ENCODE results near the gene GPX5. TPM values are rescaled to one million over a fixed set of nuclear protein-coding genes. Genes with fewer than 3 reads are reported as not detected.
"Not testable (repeated sequence)": the region's sequence is repeated elsewhere in the genome, so short reads cannot be mapped to it uniquely, and the experiment has no call there.

The GPX5 gene
- polyA plus RNA-seq, 3 donors, result not detected

GRCh38 chr6:28506807-28507475 lies 18.7 kb upstream of the GPX5 start:
- no peak overlapping the region for H3K27ac ChIP-seq (ENCODE audit: low read depth, low read length)
- WGBS, 3 donors, result 52 to 57% (median 52%) methylated on average over 4 of the region's 4 CpGs

GRCh38 chr6:28511628-28512300 lies 13.9 kb upstream of the GPX5 start:
- WGBS, 3 donors, result 93 to 95% (median 95%) methylated on average over 48 to 51 of the region's 51 CpGs
- no peak overlapping the region for H3K27ac ChIP-seq (ENCODE audit: low read depth, low read length)

GRCh38 chr6:28512387-28512786 lies 13.3 kb upstream of the GPX5 start:
- 84 to 92% (median 91%) methylated on average over 8 of the region's 8 CpGs for WGBS, 3 donors
- H3K27ac ChIP-seq (ENCODE audit: low read depth, low read length), result not testable (repeated sequence)

GRCh38 chr6:28515676-28516075 lies 10.0 kb upstream of the GPX5 start, which contains the start of gene GPX6:
GPX6 (minus strand) TSS chr6:28515793; CDS start chr6:28515743, 50 bp downstream.
- H3K27ac ChIP-seq (ENCODE audit: low read depth, low read length), result no peak within 1 kb of the TSS
- 46 to 54% (median 53%) methylated on average over 4 of the region's 4 CpGs for WGBS, 3 donors

GRCh38 chr6:28517964-28518363 lies 7.7 kb upstream of the GPX5 start:
- H3K27ac ChIP-seq (ENCODE audit: low read depth, low read length), result no peak overlapping the region
- 76 to 84% (median 79%) methylated on average over 2 of the region's 2 CpGs for WGBS, 3 donors

- no peak overlapping the region for H3K27ac ChIP-seq (ENCODE audit: low read depth, low read length)
These were observed 3.0 kb upstream of the GPX5 start for GRCh38 chr6:28522594-28523240.

- H3K27ac ChIP-seq (ENCODE audit: low read depth, low read length), result no peak overlapping the region
- 26 to 29% (median 26%) methylated on average over 3 of the region's 3 CpGs for WGBS, 3 donors
These were observed 2.4 kb upstream of the GPX5 start for GRCh38 chr6:28523241-28523622.

- WGBS, 3 donors, result 7 to 18% (median 14%) methylated on average over 1 of the region's 1 CpG
These were observed 5.1 kb downstream of the GPX5 start for GRCh38 chr6:28530777-28531176.

GRCh38 chr6:28531479-28532128 lies 5.9 kb downstream of the GPX5 start:
- 66 to 75% (median 69%) methylated on average over 7 of the region's 7 CpGs for WGBS, 3 donors
- H3K27ac ChIP-seq (ENCODE audit: low read depth, low read length), result no peak overlapping the region

More at GRCh38 chr6:28530777-28531176, 5.1 kb downstream of the GPX5 start:
- H3K27ac ChIP-seq (ENCODE audit: low read depth, low read length), result no peak overlapping the region

- H3K27ac ChIP-seq (ENCODE audit: low read depth, low read length), result no peak overlapping the region
- 54 to 74% (median 70%) methylated on average over 3 of the region's 3 CpGs for WGBS, 3 donors
These were observed 8.6 kb downstream of the GPX5 start for GRCh38 chr6:28534306-28534705.

- 33 to 36% (median 34%) methylated on average over 2 of the region's 2 CpGs for WGBS, 3 donors
- H3K27ac ChIP-seq (ENCODE audit: low read depth, low read length), result no peak overlapping the region
These were observed 9.2 kb downstream of the GPX5 start for GRCh38 chr6:28534875-28535274.

GRCh38 chr6:28537065-28537464 lies 11.4 kb downstream of the GPX5 start:
- no peak overlapping the region for H3K27ac ChIP-seq (ENCODE audit: low read depth, low read length)
- 4 to 9% (median 6%) methylated on average over 18 of the region's 18 CpGs for WGBS, 3 donors

- WGBS, 3 donors, result 29 to 39% (median 38%) methylated on average over 22 of the region's 22 CpGs
These were observed 11.9 kb downstream of the GPX5 start for GRCh38 chr6:28537509-28538140.

GRCh38 chr6:28541996-28542395 lies 16.3 kb downstream of the GPX5 start:
- WGBS, 3 donors, result 44 to 52% (median 51%) methylated on average over 7 of the region's 7 CpGs
- no peak overlapping the region for H3K27ac ChIP-seq (ENCODE audit: low read depth, low read length)

More at GRCh38 chr6:28537509-28538140, 11.9 kb downstream of the GPX5 start:
- no peak overlapping the region for H3K27ac ChIP-seq (ENCODE audit: low read depth, low read length)

GRCh38 chr6:28542440-28543296 lies 17.0 kb downstream of the GPX5 start:
- WGBS, 3 donors, result 2 to 3% (median 3%) methylated on average over 30 of the region's 30 CpGs
- H3K27ac ChIP-seq (ENCODE audit: low read depth, low read length), result no peak overlapping the region

GRCh38 chr6:28543651-28544610 lies 18.2 kb downstream of the GPX5 start:
- H3K27ac ChIP-seq (ENCODE audit: low read depth, low read length), result no peak overlapping the region
- WGBS, 3 donors, result 6 to 21% (median 9%) methylated on average over 31 of the region's 31 CpGs

- no peak overlapping the region for H3K27ac ChIP-seq (ENCODE audit: low read depth, low read length)
These were observed 20.3 kb downstream of the GPX5 start for GRCh38 chr6:28545955-28546354.
